Panc1 (cell line): ENCODE results near the gene RACK1. TPM values are rescaled to one million over a fixed set of nuclear protein-coding genes. Genes with fewer than 3 reads are reported as not detected.

Experiments used
- ATAC-seq: fragments of 200-7000 bp; cut with Tn5 transposase; 2 replicates; pipeline ENCODE4 v1.9.1; 2020; ENCODE audit warnings: mild to moderate bottlenecking, moderate library complexity
- BruUV-seq: library from RNA; stranded (reverse); fragments of 400-500 nt; replicated peaks from 2 replicates; lab custom pipeline; 2021; lab: Mats Ljungman, UMichigan
- CTCF ChIA-PET: fragments of 300-600 bp; sonication (Branson Sonifier 250); formaldehyde crosslinking; loops from one replicate; lab custom pipeline; 2022; ENCODE audit warnings: antibody characterized with exemption; lab: Charles Lee
- POLR2A ChIA-PET: fragments of 300-600 bp; sonication (Branson Sonifier 250); formaldehyde crosslinking; loops from one replicate; lab custom pipeline; 2022; ENCODE audit warnings: antibody characterized with exemption; lab: Charles Lee
- DNase-seq: peaks from one replicate; pipeline ENCODE4 v3.0.0-alpha.2; 2010; ENCODE audit warnings: low read depth, low spot score
- H3K27ac ChIP-seq: 2 replicates; pipeline ENCODE4 v1.5.1; 2011; ENCODE audit warnings: mild to moderate bottlenecking, low read length, inconsistent platforms
- H3K27me3 ChIP-seq: fragments of 200-500 bp; sonication (Bioruptor generic); 2 replicates; pipeline ENCODE4 v1.6.0; 2014; ENCODE audit warnings: low read length, inconsistent platforms; ENCODE audit not compliant: control insufficient read depth, insufficient read depth
- H3K36me3 ChIP-seq: fragments of 200-500 bp; sonication (Bioruptor generic); 2 replicates; pipeline ENCODE4 v1.5.1; 2014; ENCODE audit warnings: inconsistent platforms, mild to moderate bottlenecking, low read length, moderate library complexity; ENCODE audit not compliant: control insufficient read depth, insufficient read depth
- H3K4me1 ChIP-seq: 2 replicates; pipeline ENCODE4 v1.5.1; 2011; ENCODE audit warnings: inconsistent platforms, mild to moderate bottlenecking, low read length, moderate library complexity; ENCODE audit not compliant: control insufficient read depth, insufficient read depth
- H3K4me3 ChIP-seq, 2 experiments: 2 replicates each; pipeline ENCODE4 v1.5.1; 2011 to 2012; ENCODE audit warnings: low read depth in 2 of 2, low read length in 2 of 2, mild to moderate bottlenecking in 2 of 2, inconsistent platforms in 1 of 2, moderate library complexity in 1 of 2
- H3K9me3 ChIP-seq: fragments of 200-500 bp; sonication (Bioruptor generic); 2 replicates; pipeline ENCODE4 v1.5.1; 2014; ENCODE audit warnings: low read depth, mild to moderate bottlenecking, inconsistent platforms, low read length, moderate library complexity; ENCODE audit not compliant: control insufficient read depth, insufficient read depth
- CTCF ChIP-seq: fragments of 450-650 bp; IDR thresholded peaks from 2 replicates; pipeline ENCODE4 v1.5.1; 2017; ENCODE audit warnings: mild to moderate bottlenecking
- POLR2AphosphoS5 ChIP-seq: IDR thresholded peaks from 2 replicates; pipeline ENCODE4 v1.6.1; 2012; ENCODE audit warnings: mild to moderate bottlenecking, low read depth, low read length, moderate library complexity
- REST ChIP-seq, 2 experiments: IDR thresholded peaks; 2 replicates each; pipeline ENCODE4 v1.6.1; 2011 to 2012; ENCODE audit warnings: low read depth in 2 of 2, control low read depth in 1 of 2, low read length in 1 of 2, mild to moderate bottlenecking in 1 of 2, moderate library complexity in 1 of 2; ENCODE audit not compliant: insufficient read depth in 1 of 2
- SIN3A ChIP-seq: IDR thresholded peaks from 2 replicates; pipeline ENCODE4 v1.6.1; 2012; ENCODE audit warnings: low read depth, mild to moderate bottlenecking, low read length, moderate library complexity, borderline replicate concordance; ENCODE audit not compliant: insufficient read depth
- TCF7L2 ChIP-seq: IDR thresholded peaks from 2 replicates; pipeline ENCODE4 v1.6.1; 2011; ENCODE audit warnings: mild to moderate bottlenecking, low read depth, low read length, inconsistent platforms
- in situ Hi-C: cut with HindIII; loops from 2 replicates; pipeline ENCODE4 v1.10.0; 2016; ENCODE audit warnings: low sequenced_read_pairs, low pct_unique_long_range_greater_than_20kb
- intact Hi-C: fragments of 100-400 bp; cut with micrococcal nuclease; formaldehyde crosslinking; loops from one replicate; pipeline ENCODE4 v1.10.0; 2022; ENCODE audit not compliant: unreplicated experiment
- total RNA-seq: library from RNA; stranded (reverse); gene quantifications from one replicate; pipeline ENCODE4 v1.2.1, GENCODE V29; 2021; ENCODE audit not compliant: unreplicated experiment

Gene RACK1
- total RNA-seq, 1 experiment from 2014 or later: 1,623 TPM

- peaks cover 4% of the 10 kb centered on the region; the same call in 1 of the 2 replicates for H3K4me1 ChIP-seq
- POLR2A ChIA-PET: no interaction called here
- no peak overlapping the region for H3K27ac ChIP-seq
- CTCF ChIA-PET: no interaction called here
- DNase-seq (no peak), ATAC-seq (no peak)
- no peak overlapping the region for H3K4me3 ChIP-seq
- H3K9me3 ChIP-seq: no peaks in the 10 kb centered on the region
- in situ Hi-C loops: no loop called here
- TF ChIP-seq POLR2AphosphoS5: no peak
- TF ChIP-seq TCF7L2: no peak
- TF ChIP-seq REST (IDR thresholded peaks at IDR 0.05; ENCODE audit: insufficient read depth in 1 of 2, low read depth in 2 of 2, low read length in 1 of 2): no peak
- TF ChIP-seq SIN3A: no peak
- H3K27me3 ChIP-seq: no peaks in the 10 kb centered on the region
- BruUV-seq: no TSS peak
- no peaks in the 10 kb centered on the region for H3K36me3 ChIP-seq
- intact Hi-C loops: no loop called here
Observed at GRCh38 chr5:181230551-181230950, 13.2 kb downstream of the RACK1 start.

- Histone ChIP-seq H3K36me3 (no peaks in the 10 kb centered on the region), H3K9me3 (no peaks in the 10 kb centered on the region), H3K27me3 (no peaks in the 10 kb centered on the region), H3K4me1 (peaks cover 8% of the 10 kb centered on the region), H3K27ac (no peak overlapping the region), H3K4me3 (no peak overlapping the region)
- CTCF ChIA-PET: no interaction called here
- BruUV-seq: no TSS peak
- DNase-seq: no peak
- intact Hi-C loops: no loop called here
- no peak for ATAC-seq
- no peak for TF ChIP-seq REST (IDR thresholded peaks at IDR 0.05; ENCODE audit: insufficient read depth in 1 of 2, low read depth in 2 of 2, low read length in 1 of 2)
- no peak for TF ChIP-seq TCF7L2
- TF ChIP-seq SIN3A: no peak
- TF ChIP-seq POLR2AphosphoS5: no peak
- no peak for TF ChIP-seq CTCF
- POLR2A ChIA-PET: no interaction called here
- in situ Hi-C loops: no loop called here
Observed at GRCh38 chr5:181229996-181230395, 13.7 kb downstream of the RACK1 start.
